ENCODE data around the gene CXCL13.
"Not testable (repeated sequence)": the region's sequence is repeated elsewhere in the genome, so short reads cannot be mapped to it uniquely, and the experiment has no call there.

Gene CXCL13

DNA sequence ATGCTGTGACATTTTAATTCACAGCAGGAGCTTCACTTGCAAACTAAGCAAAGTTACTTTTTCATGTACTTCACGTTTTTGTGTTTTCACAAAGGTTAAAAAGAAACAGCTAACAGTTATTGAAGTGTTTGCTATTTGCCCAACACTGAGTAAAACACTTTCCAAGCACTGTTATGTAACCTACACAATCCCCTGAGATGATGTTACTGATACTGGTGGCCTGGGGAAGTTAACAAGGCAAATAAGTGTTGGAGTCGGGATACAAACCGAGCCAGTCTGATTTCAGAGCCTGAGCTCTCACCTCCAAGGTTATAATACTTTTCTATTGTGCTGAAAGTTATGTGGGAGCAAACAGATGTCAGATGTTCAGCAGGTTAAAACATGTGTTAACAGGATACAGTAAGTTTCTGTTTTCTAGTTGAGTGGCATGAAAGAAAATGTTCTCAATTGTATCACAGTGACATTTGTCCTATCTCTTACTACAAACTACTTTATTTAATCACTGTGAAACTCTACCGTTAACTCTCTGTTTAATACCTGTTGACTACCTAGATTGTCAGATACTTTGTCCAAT lies 3.9 kb upstream of the CXCL13 start:
- no peak for DNase-seq (ENCODE audit: low read depth in 2 of 2)

DNA sequence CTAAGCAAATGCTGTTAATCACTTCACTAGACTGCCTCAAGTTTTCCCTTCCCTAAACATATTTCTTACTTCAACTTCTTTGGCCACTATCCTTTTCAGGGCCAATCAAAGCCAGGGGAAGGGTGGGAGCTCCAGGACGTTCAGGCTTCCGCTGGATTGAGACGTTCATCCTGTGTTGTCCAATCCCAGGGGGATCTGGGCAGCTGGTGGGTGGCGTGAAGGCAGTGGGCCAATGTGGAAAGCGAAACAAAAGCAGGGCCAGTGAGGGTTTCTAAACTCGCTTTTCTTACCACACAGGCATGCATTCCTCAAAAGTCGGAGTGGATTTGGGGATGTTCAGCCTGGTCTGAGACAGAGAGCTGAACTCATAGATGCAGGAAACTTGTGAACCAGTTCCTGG lies 7.6 kb downstream of the CXCL13 start:
- DNase-seq (ENCODE audit: low read depth in 2 of 2), result no peak

DNA sequence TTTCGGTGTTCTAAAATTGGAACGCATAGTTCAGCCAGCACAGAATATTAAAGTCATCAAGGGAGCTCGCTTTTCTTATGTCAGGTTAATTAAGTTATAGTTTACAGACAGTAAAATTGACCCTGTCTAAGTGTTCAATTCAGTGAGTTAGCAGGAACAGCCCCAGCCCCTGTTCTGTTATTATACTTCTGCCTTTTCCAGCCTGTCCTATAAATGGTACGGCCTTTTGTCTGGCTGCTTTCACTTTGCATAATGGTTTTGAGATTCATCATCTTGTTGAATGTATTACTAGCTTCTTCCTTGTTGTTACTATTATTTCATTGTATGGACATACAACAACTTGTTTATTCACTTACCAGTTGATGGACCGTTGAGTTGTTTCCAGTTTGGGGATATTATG lies 9.5 kb downstream of the CXCL13 start:
- DNase-seq (ENCODE audit: low read depth in 2 of 2), result no peak

DNA sequence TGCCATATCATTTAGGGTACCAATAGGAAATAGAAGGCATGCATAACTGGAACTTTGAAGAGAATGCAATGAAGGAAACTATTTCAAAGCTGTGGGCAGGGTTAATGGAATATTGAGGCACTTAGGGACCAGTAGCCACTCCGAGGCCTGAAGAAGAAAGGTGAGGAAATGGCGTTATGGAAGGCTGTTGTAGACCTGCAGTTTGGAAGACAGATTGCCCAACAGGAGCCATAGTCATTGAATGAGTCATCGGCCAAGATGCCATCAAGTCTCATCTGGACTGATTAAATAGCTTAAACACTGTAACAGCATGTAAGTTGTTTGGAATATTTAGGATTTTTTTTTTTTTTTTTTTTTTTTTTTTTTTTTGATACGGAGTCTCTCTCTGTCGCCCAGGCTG lies 11.6 kb downstream of the CXCL13 start:
- no peak for DNase-seq (ENCODE audit: low read depth in 2 of 2)

DNA sequence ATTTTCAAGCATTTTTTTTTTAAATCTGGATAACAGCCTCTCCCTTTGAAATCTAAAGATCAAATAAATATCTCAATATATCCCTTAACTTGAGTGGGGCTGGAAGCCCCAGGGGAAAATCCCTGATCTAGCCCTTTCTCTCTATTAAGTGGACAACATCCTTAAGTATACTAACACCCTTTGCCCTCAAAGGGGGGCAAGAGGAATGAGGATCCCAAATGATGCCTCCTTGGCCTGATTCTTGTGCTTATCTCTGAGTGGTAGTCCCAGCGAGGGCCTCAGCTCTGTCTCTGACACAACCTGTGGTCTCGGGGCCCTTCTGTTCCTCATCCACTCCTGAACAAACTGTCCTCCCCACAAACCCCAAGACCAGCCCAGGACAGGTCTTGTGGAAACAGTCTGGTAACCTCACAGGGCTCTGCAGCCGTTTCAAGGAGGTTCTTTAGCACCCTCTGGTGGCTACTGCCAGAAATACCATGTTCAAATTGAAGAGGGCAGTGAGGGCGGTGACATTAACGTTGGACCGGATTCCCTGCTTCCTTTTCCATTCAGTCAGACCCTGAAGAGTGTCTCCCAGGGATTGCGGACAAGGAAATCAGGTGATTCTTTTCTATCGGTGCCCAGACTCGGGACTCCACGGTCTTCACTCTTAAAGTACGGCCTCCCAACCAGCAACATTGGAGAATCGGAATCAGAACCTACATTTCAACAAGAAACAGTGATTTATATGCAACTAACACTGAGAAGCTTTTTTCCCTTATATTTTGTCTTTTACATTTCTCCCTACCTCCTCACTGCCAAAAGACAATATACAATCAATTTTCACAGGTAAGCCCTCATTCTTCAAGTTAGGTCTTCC lies 13.0 kb downstream of the CXCL13 start:
- peak; percentile 25 to 35 for DNase-seq (ENCODE audit: low read depth in 2 of 2)

DNA sequence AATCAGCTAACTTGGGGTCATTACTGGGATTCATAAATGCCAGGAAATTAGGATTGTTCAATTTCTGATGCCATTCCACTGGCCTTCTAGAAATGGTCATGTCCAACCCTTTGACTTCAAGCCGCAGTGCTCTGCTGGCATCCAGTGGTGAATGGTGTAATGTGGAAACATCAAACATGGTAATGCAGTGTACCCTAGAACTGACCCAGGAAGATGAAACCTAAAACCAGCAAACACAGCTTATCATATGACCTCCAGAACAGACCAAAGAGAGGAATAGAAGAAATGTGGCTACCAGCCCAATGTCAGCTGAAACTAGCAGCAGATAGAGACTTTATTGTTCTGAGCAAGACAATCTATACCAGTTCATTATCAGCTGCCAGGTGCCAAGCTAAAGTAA lies 13.8 kb downstream of the CXCL13 start:
- DNase-seq (ENCODE audit: low read depth in 2 of 2), result no peak

DNA sequence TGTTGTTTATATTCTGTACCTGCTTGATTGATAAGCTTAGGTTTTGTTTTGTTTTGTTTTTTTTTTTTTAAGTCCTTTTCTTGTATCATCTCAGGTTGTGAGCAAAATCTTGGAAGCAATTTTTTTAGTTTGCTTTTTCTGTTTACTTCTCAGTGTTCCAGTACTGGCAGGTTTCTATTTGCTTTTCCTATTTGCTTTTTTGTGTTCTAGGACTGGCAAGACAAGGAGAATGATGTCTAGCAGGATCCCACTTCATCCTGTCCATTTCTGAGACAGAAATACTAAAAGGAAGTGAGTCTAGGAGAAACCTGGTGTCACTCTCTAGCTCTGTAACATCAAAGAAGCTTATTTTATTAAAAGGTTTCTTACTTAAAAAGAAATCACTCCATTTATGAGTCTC lies 15.6 kb downstream of the CXCL13 start:
- DNase-seq (ENCODE audit: low read depth in 2 of 2), result no peak

DNA sequence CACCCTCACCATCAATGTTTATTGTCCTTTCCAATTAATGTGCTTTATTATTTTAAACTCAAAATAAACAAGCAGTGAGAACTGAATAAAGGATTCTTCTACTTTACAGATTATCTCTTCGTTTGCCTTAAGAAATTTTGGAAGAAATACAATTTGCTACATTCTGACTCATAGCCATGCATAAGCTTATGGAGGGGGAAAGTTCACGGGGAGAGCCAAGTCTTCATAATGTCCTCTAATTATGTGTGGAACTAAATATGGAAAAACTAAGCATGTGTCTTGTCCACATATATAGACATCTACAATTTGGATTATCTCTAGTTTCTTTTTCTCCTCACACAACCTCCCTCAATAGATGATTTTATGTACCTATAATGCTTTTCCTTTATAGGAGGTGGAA lies 17.5 kb downstream of the CXCL13 start:
- DNase-seq (ENCODE audit: low read depth in 2 of 2), result no peak

DNA sequence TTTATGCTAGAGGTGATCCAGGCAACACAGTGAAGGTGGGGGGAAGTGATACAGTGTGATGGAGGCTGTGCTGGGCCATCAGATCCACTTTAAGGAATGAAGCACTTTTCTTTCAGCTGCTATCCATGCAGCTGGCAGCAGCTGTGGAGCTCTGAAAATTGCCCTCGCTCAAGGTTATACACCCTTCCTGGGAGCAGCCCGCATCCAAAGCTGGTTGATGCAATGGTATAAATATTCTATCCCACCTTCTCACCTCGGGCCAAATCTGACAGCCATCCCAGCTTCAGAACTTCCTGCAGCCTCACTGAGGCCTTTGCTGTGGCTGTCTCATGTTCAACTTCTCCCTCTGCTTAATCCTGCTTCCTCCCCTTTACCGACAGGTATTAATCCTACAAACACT lies 18.6 kb downstream of the CXCL13 start:
- DNase-seq (ENCODE audit: low read depth in 2 of 2), result no peak

DNA sequence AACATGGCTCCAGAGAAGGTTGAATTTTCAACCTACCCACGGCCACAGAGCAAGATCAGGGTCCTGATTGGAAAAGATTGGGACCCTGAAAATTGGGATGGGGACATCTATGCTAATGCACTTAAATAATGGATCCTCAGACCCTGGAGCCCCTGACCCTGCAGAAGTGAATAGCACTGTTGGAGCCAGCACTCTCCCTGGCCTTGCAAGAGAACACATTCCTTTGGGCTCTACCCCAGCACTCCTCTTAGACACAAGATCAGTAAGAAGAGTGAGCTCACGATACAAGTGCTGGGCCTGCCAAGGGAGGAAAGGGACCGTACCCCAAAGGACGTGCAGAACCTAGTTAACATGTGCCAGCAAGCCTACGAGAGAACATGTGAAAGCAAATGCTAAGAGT lies 19.9 kb downstream of the CXCL13 start:
- no peak for DNase-seq (ENCODE audit: low read depth in 2 of 2)

DNA sequence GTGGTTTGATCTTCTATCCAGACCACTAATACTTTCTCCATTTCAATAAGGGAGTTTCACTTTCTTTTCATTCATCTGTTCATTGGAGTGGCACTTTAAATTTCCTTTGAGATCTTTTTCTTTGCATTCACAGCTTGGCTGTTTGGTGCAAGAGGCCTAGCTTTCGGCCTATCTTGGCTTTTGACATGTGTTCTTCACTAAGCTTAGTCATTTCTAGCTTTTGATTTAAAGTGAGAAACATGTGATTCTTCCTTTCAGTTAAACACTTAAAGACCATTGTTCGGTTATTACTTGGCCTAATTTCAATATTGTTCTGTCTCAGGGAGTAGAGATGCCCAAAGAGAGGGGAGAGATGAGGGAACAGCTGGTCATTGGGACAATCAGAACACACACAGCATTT lies 24.3 kb downstream of the CXCL13 start:
- no peak for DNase-seq (ENCODE audit: low read depth in 2 of 2)

DNA sequence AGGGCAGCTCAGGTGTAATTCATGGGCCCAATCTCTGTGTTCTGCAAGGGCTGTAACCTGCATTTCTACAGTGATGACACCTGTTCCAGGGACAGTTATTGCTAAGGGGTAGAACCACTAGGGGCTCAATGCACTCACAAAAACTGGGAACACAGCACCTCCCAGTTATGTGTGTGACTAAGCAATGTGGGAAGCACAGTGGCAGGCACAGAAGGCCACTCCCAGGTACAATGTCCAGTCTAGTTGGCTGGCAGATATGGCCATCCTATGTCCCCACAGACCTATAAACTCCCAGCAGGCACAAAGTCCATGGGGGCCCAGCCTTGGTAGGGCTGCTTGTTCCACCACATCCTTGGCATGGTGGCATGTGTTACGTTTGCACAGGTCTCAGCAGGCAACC lies 25.7 kb downstream of the CXCL13 start:
- no peak for DNase-seq (ENCODE audit: low read depth in 2 of 2)

DNA sequence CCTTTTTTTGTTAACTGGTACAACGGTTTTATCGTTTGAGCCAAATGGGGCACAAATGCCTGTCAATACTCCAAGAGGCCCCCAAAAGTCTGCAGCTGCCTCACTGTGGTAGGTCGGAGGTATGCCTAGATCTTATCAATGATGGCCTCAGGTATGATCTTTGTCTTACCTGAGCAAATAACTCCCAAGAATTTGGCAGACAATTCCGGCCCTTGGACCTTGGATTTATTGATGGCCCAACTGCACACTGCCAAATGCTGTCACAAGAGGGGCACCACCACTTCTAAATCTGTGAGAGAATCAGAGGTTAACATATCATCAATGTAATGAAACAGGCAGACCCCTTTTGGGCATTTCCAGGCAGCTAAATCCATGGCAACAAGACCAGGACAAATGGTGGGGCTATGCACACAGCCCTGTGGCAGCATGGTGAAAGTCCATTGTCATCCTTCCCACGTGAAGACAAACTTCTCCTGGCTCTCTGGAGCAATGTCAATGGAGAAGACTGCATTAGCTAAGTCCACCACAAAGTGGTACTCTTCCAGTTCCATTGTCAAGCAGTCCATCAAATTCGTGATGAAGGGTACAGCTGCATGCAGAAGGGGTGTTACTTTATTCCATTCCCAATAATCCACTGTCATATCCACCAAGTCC lies 28.6 kb downstream of the CXCL13 start:
- no peak for DNase-seq (ENCODE audit: low read depth in 2 of 2)

DNA sequence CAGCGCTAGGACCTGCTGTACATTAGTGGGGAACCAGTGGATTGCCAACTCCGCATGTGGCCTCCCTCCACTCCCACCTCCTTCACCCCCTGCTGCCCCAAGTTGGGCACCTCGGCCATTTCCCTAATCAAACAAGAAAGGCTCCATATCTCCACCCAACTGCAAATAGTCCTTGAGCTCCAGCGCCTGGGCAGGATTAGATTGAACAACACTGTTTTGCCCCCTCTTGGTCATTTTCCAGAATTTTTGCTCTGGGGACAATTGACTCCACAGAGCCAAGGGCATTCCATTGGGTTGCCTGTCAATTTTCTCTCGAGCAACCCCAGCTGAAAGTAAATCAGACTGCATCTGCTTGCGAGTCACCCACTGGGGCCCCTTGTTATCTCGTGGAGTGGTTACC lies 29.6 kb downstream of the CXCL13 start:
- DNase-seq (ENCODE audit: low read depth in 2 of 2), result no peak

DNA sequence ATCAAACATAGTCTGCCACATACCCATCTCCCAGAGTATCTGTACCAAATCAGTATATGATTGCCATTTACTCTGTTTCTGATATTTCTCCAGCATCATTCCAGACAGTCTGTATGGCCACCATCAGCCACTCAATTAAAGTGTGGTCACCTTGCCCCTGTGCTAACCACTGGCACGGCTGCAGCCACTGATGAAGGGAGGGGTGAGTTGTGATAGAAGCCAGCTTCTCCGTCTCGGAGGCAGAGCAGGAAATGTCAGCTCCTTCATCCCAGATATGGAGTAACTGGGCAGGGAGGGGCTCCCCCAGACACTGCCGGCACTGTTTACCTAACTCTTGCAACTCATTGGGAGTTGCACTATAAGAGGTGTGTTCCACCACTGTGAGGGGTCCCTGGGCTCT lies 30.3 kb downstream of the CXCL13 start:
- DNase-seq (ENCODE audit: low read depth in 2 of 2), result no peak

DNA sequence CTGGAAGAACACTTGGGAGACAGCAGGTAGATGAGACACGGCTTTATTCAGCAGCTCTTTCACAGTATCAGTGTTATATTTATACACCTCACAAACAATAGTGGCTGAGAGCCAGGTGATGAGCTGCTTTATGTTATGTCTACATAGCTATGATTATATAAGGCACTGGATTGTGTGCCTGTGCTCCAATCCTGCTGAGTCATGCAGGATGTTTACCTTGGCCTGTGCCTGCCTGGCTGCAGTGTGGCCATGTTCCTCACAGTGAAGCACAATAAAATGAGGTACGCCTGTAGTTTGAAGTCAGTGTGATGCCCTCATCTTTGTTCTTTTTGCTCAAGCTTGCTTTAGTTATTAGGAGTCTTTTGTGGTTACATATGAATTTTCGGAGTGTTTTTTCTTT lies 31.3 kb downstream of the CXCL13 start:
- DNase-seq (ENCODE audit: low read depth in 2 of 2), result no peak

DNA sequence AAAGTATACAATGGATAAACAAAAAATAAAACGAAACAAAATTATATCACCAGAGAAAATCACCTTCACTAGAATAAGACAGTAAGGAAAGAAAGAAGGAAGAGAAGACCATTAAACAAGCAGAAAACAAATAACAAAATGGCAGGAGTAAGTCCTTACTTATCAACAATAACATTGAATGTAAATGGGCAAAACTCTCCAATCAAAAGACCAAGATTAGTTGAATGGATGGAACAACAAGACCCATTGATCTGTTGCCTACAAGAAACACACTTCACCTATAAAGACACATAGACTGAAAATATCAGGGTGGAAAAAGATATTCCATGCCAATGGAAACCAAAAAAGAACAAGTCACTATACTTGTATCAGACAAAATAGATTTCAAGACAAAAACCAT lies 38.4 kb downstream of the CXCL13 start:
- DNase-seq (ENCODE audit: low read depth in 2 of 2), result not testable (repeated sequence)

DNA sequence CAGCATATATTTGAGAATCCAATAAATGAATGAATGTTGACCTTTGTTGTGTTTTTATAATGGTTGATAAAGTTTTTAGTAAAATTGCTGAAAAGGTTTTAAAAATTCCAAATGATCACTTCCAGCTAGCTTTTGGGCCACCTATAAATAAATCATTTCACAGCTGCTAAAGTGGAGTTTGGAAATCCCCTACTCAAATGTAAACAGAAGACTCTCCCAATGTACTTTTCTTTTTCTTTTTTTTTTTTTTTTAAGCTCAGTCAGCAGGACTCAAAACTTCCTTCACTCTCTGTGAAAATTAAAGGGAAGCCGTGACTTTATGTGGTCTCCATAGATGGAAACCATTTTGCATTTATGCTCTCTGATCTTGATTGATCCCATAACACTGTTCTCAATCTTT lies 45.2 kb downstream of the CXCL13 start:
- no peak for DNase-seq (ENCODE audit: low read depth in 2 of 2)

DNA sequence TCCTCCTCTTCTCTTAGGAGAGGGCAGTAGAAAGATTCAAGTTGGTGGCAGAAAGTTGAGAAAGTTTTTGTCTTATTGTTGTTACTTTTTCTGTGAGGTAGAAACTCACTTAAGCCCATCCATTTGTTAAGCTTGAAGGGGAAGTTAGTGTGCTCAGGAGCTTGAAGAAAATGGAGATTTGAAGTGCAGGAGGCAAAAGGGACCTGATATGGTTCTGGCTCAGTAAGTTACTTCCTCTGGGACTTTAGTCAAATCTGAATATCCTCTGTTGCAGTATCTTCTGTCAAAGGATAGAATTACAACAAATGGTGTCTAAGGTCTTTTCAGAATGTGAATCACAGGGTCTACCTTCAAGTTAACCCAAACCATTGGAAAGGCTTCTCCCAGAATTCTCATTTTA lies 46.2 kb downstream of the CXCL13 start:
- no peak for DNase-seq (ENCODE audit: low read depth in 2 of 2)

DNA sequence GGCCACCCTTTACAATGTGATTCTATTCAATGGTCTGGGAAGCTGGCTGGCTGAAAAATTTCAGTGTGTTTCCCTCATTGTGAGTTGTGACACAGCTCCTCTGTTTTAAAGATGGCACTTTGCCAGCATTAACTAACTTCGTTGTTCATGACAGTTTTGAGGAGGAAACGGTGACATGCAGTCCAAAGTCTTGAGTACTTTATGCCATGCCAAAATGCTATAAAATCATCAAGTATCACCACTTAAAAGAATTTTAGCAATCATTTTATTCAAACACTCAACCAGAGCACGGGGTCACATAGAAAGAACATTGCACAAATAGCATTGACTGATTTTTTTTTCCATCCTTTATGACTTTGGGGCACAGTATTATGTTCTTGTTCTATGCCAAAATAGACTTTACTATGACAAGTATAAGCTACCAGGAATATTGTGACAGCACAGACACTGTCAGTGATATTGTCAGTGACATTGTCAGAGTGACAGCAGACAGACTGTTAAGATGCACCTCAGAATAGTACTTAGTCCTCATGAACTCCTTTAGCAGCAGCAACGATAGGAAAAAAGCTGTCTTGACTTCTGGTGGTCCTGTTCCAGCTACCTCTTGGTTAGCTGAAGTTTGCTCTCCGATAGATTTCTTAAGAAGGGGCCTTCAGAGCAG lies 46.7 kb downstream of the CXCL13 start:
- DNase-seq (ENCODE audit: low read depth in 2 of 2), result no peak

DNA sequence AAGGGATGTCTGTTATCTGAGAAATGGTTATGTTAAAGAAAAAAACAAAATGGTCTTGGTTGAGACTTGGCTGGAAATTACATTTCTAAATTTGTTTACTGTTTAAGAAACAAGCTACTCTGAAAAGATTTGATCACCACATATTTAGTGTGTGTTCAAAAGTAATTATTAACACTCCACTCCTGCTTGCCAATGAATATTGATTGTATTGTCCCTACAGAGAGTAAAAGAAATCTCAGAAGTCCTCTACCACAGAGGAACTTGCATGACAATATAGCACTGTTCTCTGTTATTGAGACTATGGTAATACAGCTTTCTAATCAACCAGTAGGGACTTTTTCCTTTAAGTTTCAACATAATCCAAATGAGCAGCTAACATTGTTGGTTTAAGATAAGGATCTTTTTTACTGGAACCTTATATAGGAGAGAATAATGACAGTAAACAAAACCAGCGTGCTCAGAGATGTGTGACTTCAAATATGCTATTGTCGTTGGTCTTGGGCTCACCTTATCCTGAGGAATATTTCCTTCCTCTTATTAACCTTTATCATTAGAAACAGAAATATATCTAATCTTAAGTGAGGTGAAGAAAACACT lies 47.6 kb downstream of the CXCL13 start:
- no peak for DNase-seq (ENCODE audit: low read depth in 2 of 2)

DNA sequence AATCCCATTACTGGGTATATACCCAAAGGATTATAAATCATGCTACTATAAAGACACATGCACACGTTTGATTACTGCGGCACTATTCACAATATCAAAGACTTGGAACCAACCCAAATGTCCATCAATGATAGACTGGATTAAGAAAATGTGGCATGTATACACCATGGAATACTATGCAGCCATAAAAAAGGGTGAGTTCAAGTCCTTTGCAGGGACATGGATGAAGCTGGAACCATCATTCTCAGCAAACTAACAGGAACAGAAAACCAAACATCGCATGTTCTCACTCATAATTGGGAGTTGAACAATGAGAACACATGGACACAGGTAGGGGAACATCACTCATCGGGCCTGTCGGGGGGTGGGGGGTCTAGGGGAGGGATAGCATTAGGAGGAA lies 54.7 kb downstream of the CXCL13 start:
- DNase-seq (ENCODE audit: low read depth in 2 of 2), result not testable (repeated sequence)
